HG03571 (cell line): ENCODE data around the gene RARG.

Source experiments
- ATAC-seq: cut with Tn5 transposase; IDR thresholded peaks from one replicate; pipeline ENCODE4 v1.9.1; 2021; ENCODE audit not compliant: unreplicated experiment

RARG gene

GRCh38 chr12:53224061-53224896 lies 7.7 kb downstream of the RARG start:
- no peak for ATAC-seq

- ATAC-seq: no peak
Measured at GRCh38 chr12:53223389-53224060, 8.5 kb downstream of the RARG start.

- ATAC-seq: no peak
Measured at GRCh38 chr12:53222806-53223261, 9.2 kb downstream of the RARG start.

- no peak for ATAC-seq
Measured at GRCh38 chr12:53222170-53222721, 9.8 kb downstream of the RARG start.

GRCh38 chr12:53221203-53222080 lies 10.6 kb downstream of the RARG start:
- ATAC-seq: peak; percentile 30

GRCh38 chr12:53220694-53221202 lies 11.3 kb downstream of the RARG start:
- peak; percentile 56 for ATAC-seq

GRCh38 chr12:53219956-53220693 lies 11.9 kb downstream of the RARG start:
- ATAC-seq: no peak

- ATAC-seq: no peak
Measured at GRCh38 chr12:53219292-53219955, 12.6 kb downstream of the RARG start.

- ATAC-seq: no peak
Measured at GRCh38 chr12:53218551-53219291, 13.3 kb downstream of the RARG start.

GRCh38 chr12:53217931-53218307 lies 14.1 kb downstream of the RARG start:
- no peak for ATAC-seq

GRCh38 chr12:53217051-53217930 lies 14.7 kb downstream of the RARG start:
- ATAC-seq: no peak

GRCh38 chr12:53215497-53215896 lies 16.5 kb downstream of the RARG start:
- no peak for ATAC-seq

GRCh38 chr12:53214687-53215455 lies 17.1 kb downstream of the RARG start:
- no peak for ATAC-seq

GRCh38 chr12:53214221-53214620 lies 17.8 kb downstream of the RARG start:
- ATAC-seq: no peak

- ATAC-seq: no peak
Measured at GRCh38 chr12:53213348-53213747, 18.7 kb downstream of the RARG start.

GRCh38 chr12:53212931-53213330 lies 19.1 kb downstream of the RARG start:
- ATAC-seq: no peak
